Stimulated activated CD8-positive, alpha-beta memory T cell treated with anti-CD3 and anti-CD28 coated beads, Interleukin-7, amount 100 ng/mL, for 1 hour (primary cell): ENCODE measurements around the gene DCDC2B.
A peak's percentile ranks its signal among the peaks of the same experiment; 100 is the strongest.
"Not testable (repeated sequence)": the region's sequence is repeated elsewhere in the genome, so short reads cannot be mapped to it uniquely, and the experiment has no call there.

Source experiments
- DNase-seq, 2 donors: peaks; one replicate each; pipeline ENCODE4 v3.0.0-alpha.2; 2020; ENCODE audit warnings: low read depth in 2 of 2

The DCDC2B gene

GRCh38 chr1:32208891-32209328, at the start of gene DCDC2B:
Gene DCDC2B, plus strand, starts transcription at chr1:32209089. Its CDS starts 5 bp downstream, at chr1:32209094.
- DNase-seq = no peak

GRCh38 chr1:32159189-32159588, 49.7 kb upstream of the DCDC2B start:
- no peak for DNase-seq

GRCh38 chr1:32163405-32163804, 45.5 kb upstream of the DCDC2B start:
- no peak for DNase-seq

- not testable (repeated sequence) for DNase-seq
Measured at GRCh38 chr1:32165633-32166032, 43.3 kb upstream of the DCDC2B start.

- DNase-seq = no peak
Measured at GRCh38 chr1:32170991-32171390, 37.9 kb upstream of the DCDC2B start.

GRCh38 chr1:32172621-32173245, 36.2 kb upstream of the DCDC2B start:
- no peak for DNase-seq

GRCh38 chr1:32178380-32179192, 30.3 kb upstream of the DCDC2B start:
- DNase-seq = no peak

GRCh38 chr1:32179193-32179442, 29.8 kb upstream of the DCDC2B start:
- no peak for DNase-seq

GRCh38 chr1:32179443-32180185, 29.3 kb upstream of the DCDC2B start, which contains the start of gene TXLNA:
Gene TXLNA, plus strand, starts transcription at chr1:32179675. Its CDS starts 671 bp downstream, at chr1:32180346.
- peak; percentile 73 to 74 for DNase-seq

GRCh38 chr1:32180186-32181060, 28.5 kb upstream of the DCDC2B start:
- DNase-seq = no peak

- no peak for DNase-seq
Measured at GRCh38 chr1:32181065-32181464, 27.8 kb upstream of the DCDC2B start.

- DNase-seq = no peak
Measured at GRCh38 chr1:32181563-32181962, 27.3 kb upstream of the DCDC2B start.

- DNase-seq = no peak
Measured at GRCh38 chr1:32182060-32182459, 26.8 kb upstream of the DCDC2B start.

GRCh38 chr1:32184650-32185049, 24.2 kb upstream of the DCDC2B start:
- DNase-seq = no peak

- DNase-seq = no peak
Measured at GRCh38 chr1:32186077-32186476, 22.8 kb upstream of the DCDC2B start.

GRCh38 chr1:32186491-32186890, 22.4 kb upstream of the DCDC2B start:
- DNase-seq = no peak

GRCh38 chr1:32187850-32188249, 21.0 kb upstream of the DCDC2B start:
- no peak for DNase-seq

- no peak for DNase-seq
Measured at GRCh38 chr1:32192220-32192948, 16.5 kb upstream of the DCDC2B start.

GRCh38 chr1:32194984-32195383, 13.9 kb upstream of the DCDC2B start:
- DNase-seq = no peak

- no peak for DNase-seq
Measured at GRCh38 chr1:32195531-32195930, 13.4 kb upstream of the DCDC2B start.
